RWPE2 (cell line): Measurements from ENCODE around the gene SH3PXD2A.

Experiments used
- ATAC-seq: fragments of 200-7000 bp; cut with Tn5 transposase; 3 replicates; pipeline ENCODE4 v1.9.1; 2021; ENCODE audit warnings: low read depth
- DNase-seq: peaks from one replicate; pipeline ENCODE4 v3.0.0-alpha.2; 2020; ENCODE audit warnings: low spot score
- H3K27ac ChIP-seq: fragments of 450-650 bp; 2 replicates; pipeline ENCODE4 v1.5.1; 2017; ENCODE audit warnings: mild to moderate bottlenecking; ENCODE audit not compliant: poor library complexity, severe bottlenecking
- H3K27me3 ChIP-seq: fragments of 250-450 bp; sonication (Bioruptor Pico); 2 replicates; pipeline ENCODE4 v1.5.1; 2021; ENCODE audit warnings: mild to moderate bottlenecking, moderate library complexity; ENCODE audit not compliant: insufficient read depth, poor library complexity, severe bottlenecking
- H3K36me3 ChIP-seq: fragments of 250-450 bp; sonication (Bioruptor Pico); 2 replicates; pipeline ENCODE4 v1.5.1; 2020; ENCODE audit warnings: low read depth, mild to moderate bottlenecking, moderate library complexity
- H3K4me1 ChIP-seq: fragments of 250-450 bp; sonication (Bioruptor Pico); 2 replicates; pipeline ENCODE4 v1.5.1; 2021; ENCODE audit warnings: mild to moderate bottlenecking, moderate library complexity; ENCODE audit not compliant: insufficient read depth, poor library complexity, severe bottlenecking
- H3K4me3 ChIP-seq: fragments of 250-450 bp; sonication (Bioruptor Pico); 2 replicates; pipeline ENCODE4 v1.5.1; 2021; ENCODE audit warnings: mild to moderate bottlenecking, moderate library complexity; ENCODE audit not compliant: severe bottlenecking
- H3K9me3 ChIP-seq: fragments of 250-450 bp; sonication (Bioruptor Pico); 2 replicates; pipeline ENCODE4 v1.5.1; 2021; ENCODE audit warnings: mild to moderate bottlenecking, moderate library complexity; ENCODE audit not compliant: severe bottlenecking
- CTCF ChIP-seq: fragments of 450-650 bp; IDR thresholded peaks from one replicate; pipeline ENCODE4 v1.5.1; 2017; ENCODE audit warnings: mild to moderate bottlenecking, moderate library complexity; ENCODE audit not compliant: poor library complexity, severe bottlenecking

The SH3PXD2A gene

DNA sequence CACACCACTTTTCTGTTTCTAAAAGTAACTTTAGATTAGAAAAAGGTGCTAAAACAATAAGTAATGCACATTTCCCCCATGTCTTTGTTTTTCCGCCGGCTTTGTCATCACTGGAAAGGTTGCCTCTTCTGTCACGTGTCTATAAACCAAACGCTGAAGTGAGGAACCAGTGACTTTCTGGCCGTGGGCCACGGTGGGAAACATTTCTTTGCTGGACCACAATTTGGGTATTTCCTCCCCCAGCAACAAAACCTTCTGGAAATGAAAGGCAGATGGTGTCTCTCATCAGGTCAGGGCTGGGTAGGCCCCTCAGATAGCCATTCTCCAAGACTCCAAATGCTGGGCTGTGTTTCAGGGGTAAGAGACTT, 174.5 kb downstream of the SH3PXD2A start:
- Histone ChIP-seq H3K4me3 (no peak overlapping the region), H3K36me3 (peaks cover 7% of the 10 kb centered on the region), H3K9me3 (peaks cover 1% of the 10 kb centered on the region), H3K4me1 (peaks cover 21% of the 10 kb centered on the region), H3K27me3 (no peaks in the 10 kb centered on the region), H3K27ac (no peak overlapping the region)
- no peak for DNase-seq
- ATAC-seq: no peak
- no peak for TF ChIP-seq CTCF

- H3K9me3 ChIP-seq: peaks cover 1% of the 10 kb centered on the region
- DNase-seq (no peak), ATAC-seq (no peak)
- H3K27me3 ChIP-seq: no peaks in the 10 kb centered on the region
- H3K36me3 ChIP-seq: peaks cover 19% of the 10 kb centered on the region
- H3K4me3 ChIP-seq: no peak overlapping the region
- no peak for TF ChIP-seq CTCF
- peaks cover 27% of the 10 kb centered on the region for H3K4me1 ChIP-seq
- peak overlapping the region; percentile 90 for H3K27ac ChIP-seq
Observed at GRCh38 chr10:103679096-103679790, 176.1 kb downstream of the SH3PXD2A start.

DNA sequence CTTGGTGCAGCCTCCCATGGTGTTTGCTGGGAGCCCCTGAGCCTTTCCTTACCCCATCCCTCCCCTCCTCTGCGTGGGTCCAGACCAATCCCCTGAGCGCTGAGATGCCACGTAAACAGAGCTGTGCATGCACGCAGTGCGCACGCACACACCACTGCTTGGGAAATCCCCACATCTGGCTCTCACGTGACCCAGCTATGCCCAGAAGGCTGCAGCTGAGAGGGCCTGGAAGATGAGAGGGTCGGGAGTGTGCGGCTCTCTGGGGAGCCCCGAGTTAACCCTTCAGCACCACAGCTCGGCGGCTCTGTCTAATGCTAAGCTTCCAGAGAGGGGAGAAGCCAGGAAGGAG, 177.2 kb downstream of the SH3PXD2A start:
- Histone ChIP-seq H3K27me3 (no peaks in the 10 kb centered on the region), H3K9me3 (peaks cover 1% of the 10 kb centered on the region), H3K4me3 (no peak overlapping the region), H3K4me1 (peaks cover 27% of the 10 kb centered on the region), H3K27ac (peak overlapping the region; percentile 90), H3K36me3 (peaks cover 30% of the 10 kb centered on the region)
- ATAC-seq: no peak
- TF ChIP-seq CTCF: no peak
- no peak for DNase-seq

DNA sequence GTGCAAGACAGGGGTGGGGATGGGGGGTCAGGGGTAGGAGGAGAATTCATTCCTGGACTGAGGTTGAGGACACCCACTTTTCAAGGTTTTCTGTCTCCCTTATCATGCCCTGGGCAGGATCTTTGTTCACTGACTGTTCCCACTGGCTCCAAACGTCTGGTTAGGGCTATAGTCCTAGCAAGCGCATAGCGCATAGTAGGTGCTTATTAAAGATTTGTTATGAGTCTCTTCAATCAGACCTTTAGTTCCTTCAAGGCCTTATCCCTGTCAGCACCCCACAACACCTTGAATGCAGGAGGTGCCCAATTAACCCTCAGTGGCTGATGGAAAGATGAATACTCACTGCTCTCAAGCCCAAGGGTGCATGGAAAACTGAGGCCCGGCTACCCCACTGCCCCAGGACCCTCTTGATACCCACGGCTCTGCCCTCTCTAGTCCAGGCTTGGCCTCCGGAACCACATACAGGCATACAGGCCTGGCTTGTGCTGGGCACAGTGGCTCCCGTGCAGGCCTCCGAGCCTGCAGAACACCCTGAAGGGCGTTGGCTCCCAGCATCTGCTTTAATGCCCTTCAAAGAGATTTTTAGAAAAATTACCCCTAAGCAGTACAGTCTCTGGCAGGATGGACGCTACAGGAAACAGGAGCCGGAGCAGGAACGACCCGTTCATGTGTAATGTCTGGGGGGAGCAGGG, 177.7 kb downstream of the SH3PXD2A start:
- DNase-seq (no peak), ATAC-seq (no peak)
- Histone ChIP-seq H3K4me3 (no peak overlapping the region), H3K36me3 (peaks cover 31% of the 10 kb centered on the region), H3K9me3 (peaks cover 1% of the 10 kb centered on the region), H3K4me1 (peaks cover 27% of the 10 kb centered on the region), H3K27ac (peak overlapping the region; percentile 90), H3K27me3 (no peaks in the 10 kb centered on the region)
- no peak for TF ChIP-seq CTCF
